K562 (cell line): ENCODE data around the gene UBE2L3. TPM values are rescaled to one million over a fixed set of nuclear protein-coding genes. Genes with fewer than 3 reads are reported as not detected.

Experiments
- CCNT2 ChIP-seq: IDR thresholded peaks from 2 replicates; pipeline ENCODE4 v1.6.1; 2011; ENCODE audit warnings: borderline replicate concordance, low read depth, mild to moderate bottlenecking, moderate library complexity, mixed read lengths, low read length; ENCODE audit not compliant: insufficient read length; ENCODE audit errors: extremely low read depth
- NEUROD1 ChIP-seq: fragments of 150-350 bp; IDR thresholded peaks from 2 replicates; pipeline ENCODE4 v1.6.1; 2014; ENCODE audit warnings: borderline replicate concordance, low read length, low read depth; ENCODE audit not compliant: partially characterized antibody
- PHB ChIP-seq: fragments of 250-450 bp; sonication (Bioruptor Pico); IDR thresholded peaks from 2 replicates; pipeline ENCODE4 v1.5.0; 2021
- polyA plus RNA-seq, 8 experiments: library from polyadenylated mRNA; depleted of rRNA in 4 of 8; stranded (reverse) in 5 of 8; unstranded in 3 of 8; fragments of >200 nt; fragmentation: Nextera tagmentation in 2 of 8; fragmentation: Illumina TruSeq in 1 of 8; extraction: Ambion mirVana in 2 of 8; extraction: Trizol in 1 of 8; gene quantifications; 2 replicates each; pipeline versions ENCODE4 v1.2.1 to v1.2.3, GENCODE V29; 2011 to 2014; ENCODE audit warnings: inconsistent platforms in 1 of 8, missing spikeins in 1 of 8
- total RNA-seq, 7 experiments: library from RNA; depleted of rRNA in 6 of 7; stranded (reverse); fragments of >200 nt in 6 of 7; fragmentation: Illumina TruSeq in 2 of 7; extraction: Trizol in 2 of 7; gene quantifications; 2 replicates each; pipeline versions ENCODE4 v1.2.1 to v1.2.3, GENCODE V29; 2011 to 2021; ENCODE audit warnings: low replicate concordance in 1 of 7
- TF ChIP-seq, protein P1 (sequence below): fragments of 450-650 bp; formaldehyde crosslinking; IDR thresholded peaks from 2 replicates; pipeline ENCODE4 v1.4.0; 2020; ENCODE audit warnings: mild to moderate bottlenecking, moderate library complexity
- TF ChIP-seq, protein P2 (sequence below): fragments of 150-350 bp; IDR thresholded peaks from 2 replicates; pipeline ENCODE4 v1.6.1; 2014; ENCODE audit warnings: low read depth, mild to moderate bottlenecking, low read length, borderline replicate concordance
- TF ChIP-seq, protein P3 (sequence below): sonication (generic); formaldehyde crosslinking; IDR thresholded peaks from 2 replicates; pipeline ENCODE4 v1.9.0; 2022; ENCODE audit warnings: mild to moderate bottlenecking, missing genetic modification reagents
- TF ChIP-seq, protein P4 (sequence below): fragments of 250-450 bp; sonication (Bioruptor Pico); IDR thresholded peaks from 2 replicates; pipeline ENCODE4 v1.4.0; 2020
- TF ChIP-seq, protein P5 (sequence below): fragments of 200-800 bp; sonication (Bioruptor generic); IDR thresholded peaks from 2 replicates; pipeline ENCODE4 v1.6.1; 2016; ENCODE audit warnings: missing genetic modification characterization, missing compliant biosample characterization

UBE2L3 gene
- total and polyA plus RNA-seq, 9 of the 15 experiments (the other 6 are each of a cell fraction or from before 2014, with no cell fraction given) = 215 to 625 (median 285) TPM

DNA sequence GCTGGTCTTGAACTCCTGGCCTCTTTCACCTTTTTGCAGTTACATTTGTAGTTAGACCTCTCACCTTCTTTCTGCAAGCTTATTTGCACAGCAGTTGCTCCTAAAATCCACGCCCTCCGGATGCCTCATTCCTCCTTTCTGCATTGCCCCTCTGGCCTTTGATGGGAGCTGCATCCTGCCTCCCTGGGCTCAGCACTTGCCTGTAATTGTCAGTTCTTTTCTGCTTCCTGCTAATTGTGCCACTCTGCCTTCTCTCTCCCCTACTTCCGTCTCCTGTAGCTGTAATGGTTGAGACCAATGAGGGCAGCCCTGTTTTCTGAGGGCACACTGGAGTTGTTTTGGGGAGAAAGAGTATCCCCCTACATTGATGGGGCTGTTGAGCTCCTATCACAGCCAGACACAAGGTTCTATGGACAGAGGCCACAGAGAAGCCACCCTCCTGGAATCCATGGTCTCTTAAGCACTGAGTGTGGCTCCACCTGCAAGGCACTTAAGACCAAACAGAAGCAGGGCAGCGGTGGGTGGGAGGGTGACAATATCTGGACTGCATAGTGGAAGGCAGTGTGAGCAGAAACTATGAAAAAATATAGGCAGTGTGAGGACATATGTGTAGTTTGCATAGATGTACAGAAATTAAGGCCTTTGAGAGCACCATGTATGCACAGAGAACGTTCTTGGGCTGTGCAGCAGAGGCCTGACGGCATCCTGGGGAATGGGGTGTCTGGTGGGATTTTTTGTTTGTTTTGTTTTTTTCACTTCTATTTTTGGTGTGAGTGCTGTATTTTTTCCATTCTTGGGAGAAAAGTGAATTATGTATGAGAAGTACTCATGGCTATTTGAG is 31.8 kb downstream of the UBE2L3 start (continued):
- TF ChIP-seq, protein P1, sequence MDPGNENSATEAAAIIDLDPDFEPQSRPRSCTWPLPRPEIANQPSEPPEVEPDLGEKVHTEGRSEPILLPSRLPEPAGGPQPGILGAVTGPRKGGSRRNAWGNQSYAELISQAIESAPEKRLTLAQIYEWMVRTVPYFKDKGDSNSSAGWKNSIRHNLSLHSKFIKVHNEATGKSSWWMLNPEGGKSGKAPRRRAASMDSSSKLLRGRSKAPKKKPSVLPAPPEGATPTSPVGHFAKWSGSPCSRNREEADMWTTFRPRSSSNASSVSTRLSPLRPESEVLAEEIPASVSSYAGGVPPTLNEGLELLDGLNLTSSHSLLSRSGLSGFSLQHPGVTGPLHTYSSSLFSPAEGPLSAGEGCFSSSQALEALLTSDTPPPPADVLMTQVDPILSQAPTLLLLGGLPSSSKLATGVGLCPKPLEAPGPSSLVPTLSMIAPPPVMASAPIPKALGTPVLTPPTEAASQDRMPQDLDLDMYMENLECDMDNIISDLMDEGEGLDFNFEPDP (CRISPR knock-in tag) = no peak
- TF ChIP-seq, protein P2, sequence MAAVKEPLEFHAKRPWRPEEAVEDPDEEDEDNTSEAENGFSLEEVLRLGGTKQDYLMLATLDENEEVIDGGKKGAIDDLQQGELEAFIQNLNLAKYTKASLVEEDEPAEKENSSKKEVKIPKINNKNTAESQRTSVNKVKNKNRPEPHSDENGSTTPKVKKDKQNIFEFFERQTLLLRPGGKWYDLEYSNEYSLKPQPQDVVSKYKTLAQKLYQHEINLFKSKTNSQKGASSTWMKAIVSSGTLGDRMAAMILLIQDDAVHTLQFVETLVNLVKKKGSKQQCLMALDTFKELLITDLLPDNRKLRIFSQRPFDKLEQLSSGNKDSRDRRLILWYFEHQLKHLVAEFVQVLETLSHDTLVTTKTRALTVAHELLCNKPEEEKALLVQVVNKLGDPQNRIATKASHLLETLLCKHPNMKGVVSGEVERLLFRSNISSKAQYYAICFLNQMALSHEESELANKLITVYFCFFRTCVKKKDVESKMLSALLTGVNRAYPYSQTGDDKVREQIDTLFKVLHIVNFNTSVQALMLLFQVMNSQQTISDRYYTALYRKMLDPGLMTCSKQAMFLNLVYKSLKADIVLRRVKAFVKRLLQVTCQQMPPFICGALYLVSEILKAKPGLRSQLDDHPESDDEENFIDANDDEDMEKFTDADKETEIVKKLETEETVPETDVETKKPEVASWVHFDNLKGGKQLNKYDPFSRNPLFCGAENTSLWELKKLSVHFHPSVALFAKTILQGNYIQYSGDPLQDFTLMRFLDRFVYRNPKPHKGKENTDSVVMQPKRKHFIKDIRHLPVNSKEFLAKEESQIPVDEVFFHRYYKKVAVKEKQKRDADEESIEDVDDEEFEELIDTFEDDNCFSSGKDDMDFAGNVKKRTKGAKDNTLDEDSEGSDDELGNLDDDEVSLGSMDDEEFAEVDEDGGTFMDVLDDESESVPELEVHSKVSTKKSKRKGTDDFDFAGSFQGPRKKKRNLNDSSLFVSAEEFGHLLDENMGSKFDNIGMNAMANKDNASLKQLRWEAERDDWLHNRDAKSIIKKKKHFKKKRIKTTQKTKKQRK = 0 out of 2 replicates have a peak, but pooled peaks have one; percentile 35
- TF ChIP-seq, protein P3, sequence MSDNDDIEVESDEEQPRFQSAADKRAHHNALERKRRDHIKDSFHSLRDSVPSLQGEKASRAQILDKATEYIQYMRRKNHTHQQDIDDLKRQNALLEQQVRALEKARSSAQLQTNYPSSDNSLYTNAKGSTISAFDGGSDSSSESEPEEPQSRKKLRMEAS (CRISPR knock-in tag) = peak; percentile 24; the same call in 1 of the 2 replicates
- no peak for TF ChIP-seq NEUROD1
- no peak; the same call in 1 of the 2 replicates for TF ChIP-seq PHB
- TF ChIP-seq, protein P4, sequence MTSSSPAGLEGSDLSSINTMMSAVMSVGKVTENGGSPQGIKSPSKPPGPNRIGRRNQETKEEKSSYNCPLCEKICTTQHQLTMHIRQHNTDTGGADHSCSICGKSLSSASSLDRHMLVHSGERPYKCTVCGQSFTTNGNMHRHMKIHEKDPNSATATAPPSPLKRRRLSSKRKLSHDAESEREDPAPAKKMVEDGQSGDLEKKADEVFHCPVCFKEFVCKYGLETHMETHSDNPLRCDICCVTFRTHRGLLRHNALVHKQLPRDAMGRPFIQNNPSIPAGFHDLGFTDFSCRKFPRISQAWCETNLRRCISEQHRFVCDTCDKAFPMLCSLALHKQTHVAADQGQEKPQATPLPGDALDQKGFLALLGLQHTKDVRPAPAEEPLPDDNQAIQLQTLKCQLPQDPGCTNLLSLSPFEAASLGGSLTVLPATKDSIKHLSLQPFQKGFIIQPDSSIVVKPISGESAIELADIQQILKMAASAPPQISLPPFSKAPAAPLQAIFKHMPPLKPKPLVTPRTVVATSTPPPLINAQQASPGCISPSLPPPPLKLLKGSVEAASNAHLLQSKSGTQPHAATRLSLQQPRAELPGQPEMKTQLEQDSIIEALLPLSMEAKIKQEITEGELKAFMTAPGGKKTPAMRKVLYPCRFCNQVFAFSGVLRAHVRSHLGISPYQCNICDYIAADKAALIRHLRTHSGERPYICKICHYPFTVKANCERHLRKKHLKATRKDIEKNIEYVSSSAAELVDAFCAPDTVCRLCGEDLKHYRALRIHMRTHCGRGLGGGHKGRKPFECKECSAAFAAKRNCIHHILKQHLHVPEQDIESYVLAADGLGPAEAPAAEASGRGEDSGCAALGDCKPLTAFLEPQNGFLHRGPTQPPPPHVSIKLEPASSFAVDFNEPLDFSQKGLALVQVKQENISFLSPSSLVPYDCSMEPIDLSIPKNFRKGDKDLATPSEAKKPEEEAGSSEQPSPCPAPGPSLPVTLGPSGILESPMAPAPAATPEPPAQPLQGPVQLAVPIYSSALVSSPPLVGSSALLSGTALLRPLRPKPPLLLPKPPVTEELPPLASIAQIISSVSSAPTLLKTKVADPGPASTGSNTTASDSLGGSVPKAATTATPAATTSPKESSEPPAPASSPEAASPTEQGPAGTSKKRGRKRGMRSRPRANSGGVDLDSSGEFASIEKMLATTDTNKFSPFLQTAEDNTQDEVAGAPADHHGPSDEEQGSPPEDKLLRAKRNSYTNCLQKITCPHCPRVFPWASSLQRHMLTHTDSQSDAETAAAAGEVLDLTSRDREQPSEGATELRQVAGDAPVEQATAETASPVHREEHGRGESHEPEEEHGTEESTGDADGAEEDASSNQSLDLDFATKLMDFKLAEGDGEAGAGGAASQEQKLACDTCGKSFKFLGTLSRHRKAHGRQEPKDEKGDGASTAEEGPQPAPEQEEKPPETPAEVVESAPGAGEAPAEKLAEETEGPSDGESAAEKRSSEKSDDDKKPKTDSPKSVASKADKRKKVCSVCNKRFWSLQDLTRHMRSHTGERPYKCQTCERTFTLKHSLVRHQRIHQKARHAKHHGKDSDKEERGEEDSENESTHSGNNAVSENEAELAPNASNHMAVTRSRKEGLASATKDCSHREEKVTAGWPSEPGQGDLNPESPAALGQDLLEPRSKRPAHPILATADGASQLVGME (CRISPR knock-in tag) = no peak
- no peak for TF ChIP-seq CCNT2
- TF ChIP-seq, protein P5, sequence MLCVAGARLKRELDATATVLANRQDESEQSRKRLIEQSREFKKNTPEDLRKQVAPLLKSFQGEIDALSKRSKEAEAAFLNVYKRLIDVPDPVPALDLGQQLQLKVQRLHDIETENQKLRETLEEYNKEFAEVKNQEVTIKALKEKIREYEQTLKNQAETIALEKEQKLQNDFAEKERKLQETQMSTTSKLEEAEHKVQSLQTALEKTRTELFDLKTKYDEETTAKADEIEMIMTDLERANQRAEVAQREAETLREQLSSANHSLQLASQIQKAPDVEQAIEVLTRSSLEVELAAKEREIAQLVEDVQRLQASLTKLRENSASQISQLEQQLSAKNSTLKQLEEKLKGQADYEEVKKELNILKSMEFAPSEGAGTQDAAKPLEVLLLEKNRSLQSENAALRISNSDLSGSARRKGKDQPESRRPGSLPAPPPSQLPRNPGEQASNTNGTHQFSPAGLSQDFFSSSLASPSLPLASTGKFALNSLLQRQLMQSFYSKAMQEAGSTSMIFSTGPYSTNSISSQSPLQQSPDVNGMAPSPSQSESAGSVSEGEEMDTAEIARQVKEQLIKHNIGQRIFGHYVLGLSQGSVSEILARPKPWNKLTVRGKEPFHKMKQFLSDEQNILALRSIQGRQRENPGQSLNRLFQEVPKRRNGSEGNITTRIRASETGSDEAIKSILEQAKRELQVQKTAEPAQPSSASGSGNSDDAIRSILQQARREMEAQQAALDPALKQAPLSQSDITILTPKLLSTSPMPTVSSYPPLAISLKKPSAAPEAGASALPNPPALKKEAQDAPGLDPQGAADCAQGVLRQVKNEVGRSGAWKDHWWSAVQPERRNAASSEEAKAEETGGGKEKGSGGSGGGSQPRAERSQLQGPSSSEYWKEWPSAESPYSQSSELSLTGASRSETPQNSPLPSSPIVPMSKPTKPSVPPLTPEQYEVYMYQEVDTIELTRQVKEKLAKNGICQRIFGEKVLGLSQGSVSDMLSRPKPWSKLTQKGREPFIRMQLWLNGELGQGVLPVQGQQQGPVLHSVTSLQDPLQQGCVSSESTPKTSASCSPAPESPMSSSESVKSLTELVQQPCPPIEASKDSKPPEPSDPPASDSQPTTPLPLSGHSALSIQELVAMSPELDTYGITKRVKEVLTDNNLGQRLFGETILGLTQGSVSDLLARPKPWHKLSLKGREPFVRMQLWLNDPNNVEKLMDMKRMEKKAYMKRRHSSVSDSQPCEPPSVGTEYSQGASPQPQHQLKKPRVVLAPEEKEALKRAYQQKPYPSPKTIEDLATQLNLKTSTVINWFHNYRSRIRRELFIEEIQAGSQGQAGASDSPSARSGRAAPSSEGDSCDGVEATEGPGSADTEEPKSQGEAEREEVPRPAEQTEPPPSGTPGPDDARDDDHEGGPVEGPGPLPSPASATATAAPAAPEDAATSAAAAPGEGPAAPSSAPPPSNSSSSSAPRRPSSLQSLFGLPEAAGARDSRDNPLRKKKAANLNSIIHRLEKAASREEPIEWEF (CRISPR knock-in tag) = no peak
